HG02938 (cell line): ENCODE measurements around the gene SLC35F3.
"Not testable (repeated sequence)": the region's sequence is repeated elsewhere in the genome, so short reads cannot be mapped to it uniquely, and the experiment has no call there.

Experiments used
- ATAC-seq: cut with Tn5 transposase; IDR thresholded peaks from one replicate; pipeline ENCODE4 v1.9.1; 2021; ENCODE audit warnings: mild to moderate bottlenecking, moderate library complexity; ENCODE audit not compliant: unreplicated experiment

The SLC35F3 gene

GRCh38 chr1:234136073-234136472 is 231.6 kb downstream of the SLC35F3 start:
- ATAC-seq: no peak

- no peak for ATAC-seq
Measured at GRCh38 chr1:234139966-234140365, 235.5 kb downstream of the SLC35F3 start.

- ATAC-seq: no peak
Measured at GRCh38 chr1:234140388-234140787, 235.9 kb downstream of the SLC35F3 start.

- no peak for ATAC-seq
Measured at GRCh38 chr1:234141006-234141405, 236.5 kb downstream of the SLC35F3 start.

GRCh38 chr1:234143681-234144080 is 239.2 kb downstream of the SLC35F3 start:
- ATAC-seq: no peak

- no peak for ATAC-seq
Measured at GRCh38 chr1:234144901-234145300, 240.4 kb downstream of the SLC35F3 start.

- no peak for ATAC-seq
Measured at GRCh38 chr1:234148350-234148749, 243.9 kb downstream of the SLC35F3 start.

GRCh38 chr1:234148816-234149215 is 244.3 kb downstream of the SLC35F3 start:
- no peak for ATAC-seq

- ATAC-seq: no peak
Measured at GRCh38 chr1:234149217-234149616, 244.7 kb downstream of the SLC35F3 start.

DNA sequence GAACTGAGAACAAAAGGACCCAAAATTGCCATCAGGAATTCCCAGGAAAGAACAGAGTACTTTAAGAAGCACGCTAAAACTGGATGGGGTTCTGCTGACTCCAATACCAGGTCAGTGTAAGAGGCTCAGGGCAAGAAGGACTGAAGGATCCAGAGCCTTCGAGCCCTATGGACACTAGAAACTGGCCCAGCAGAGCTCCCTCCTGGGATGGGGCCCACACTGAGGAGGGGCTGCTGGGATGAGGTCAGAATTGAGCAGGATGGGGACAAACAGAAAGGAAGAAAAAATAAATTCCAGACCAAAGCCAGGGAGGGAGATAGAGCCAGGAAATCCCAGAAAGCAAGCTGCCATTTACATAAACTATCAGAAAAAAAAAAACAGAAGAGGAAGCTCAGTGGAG is 246.4 kb downstream of the SLC35F3 start:
- no peak for ATAC-seq

GRCh38 chr1:234152344-234152743 is 247.9 kb downstream of the SLC35F3 start:
- ATAC-seq: not testable (repeated sequence)

DNA sequence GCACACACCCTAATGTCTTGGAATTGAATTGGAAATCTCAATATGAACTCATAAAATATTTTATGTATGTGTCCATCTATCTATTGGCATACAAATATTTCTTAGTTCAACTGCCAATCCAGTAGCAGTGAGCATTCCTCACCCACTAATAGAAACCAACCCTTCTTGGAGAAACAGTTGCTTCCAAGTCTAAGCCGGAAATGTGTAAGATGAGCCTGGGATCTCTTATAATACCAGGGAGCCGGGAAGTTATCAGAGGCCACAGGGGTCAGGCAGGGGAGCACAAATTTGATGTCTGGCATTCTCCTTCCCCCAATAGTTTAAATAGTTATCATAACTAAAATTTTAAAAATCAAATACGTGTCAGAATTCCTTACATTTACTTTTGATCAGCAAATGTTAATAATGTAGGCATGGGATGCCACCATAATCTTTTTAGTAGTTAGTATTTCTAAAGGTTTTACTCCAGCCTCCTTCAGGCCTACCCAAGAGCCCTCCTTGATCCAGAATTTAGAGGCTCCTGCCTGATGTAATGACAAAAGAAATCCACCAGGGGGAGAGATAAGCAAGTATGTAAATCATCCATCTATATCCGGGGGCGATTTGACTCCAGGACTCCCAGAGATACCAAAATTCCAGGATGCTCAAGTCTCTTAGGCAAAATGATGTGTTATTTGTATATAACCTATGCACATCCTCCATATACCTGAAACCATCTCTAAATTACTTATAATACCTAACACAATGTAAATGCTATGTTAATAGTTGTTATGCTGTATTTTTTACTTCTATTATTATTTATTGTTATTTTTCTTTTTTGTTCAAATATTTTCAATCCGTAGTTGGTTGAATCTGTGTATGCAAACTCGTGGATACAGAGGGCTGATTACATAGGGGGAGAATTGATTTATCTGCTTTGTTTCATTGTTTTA is 250.1 kb downstream of the SLC35F3 start:
- peak; percentile 75 for ATAC-seq

- no peak for ATAC-seq
Measured at GRCh38 chr1:234162661-234163060, 258.2 kb downstream of the SLC35F3 start.

GRCh38 chr1:234163267-234163919 is 258.9 kb downstream of the SLC35F3 start:
- ATAC-seq: no peak

- ATAC-seq: no peak
Measured at GRCh38 chr1:234164098-234164709, 259.7 kb downstream of the SLC35F3 start.

DNA sequence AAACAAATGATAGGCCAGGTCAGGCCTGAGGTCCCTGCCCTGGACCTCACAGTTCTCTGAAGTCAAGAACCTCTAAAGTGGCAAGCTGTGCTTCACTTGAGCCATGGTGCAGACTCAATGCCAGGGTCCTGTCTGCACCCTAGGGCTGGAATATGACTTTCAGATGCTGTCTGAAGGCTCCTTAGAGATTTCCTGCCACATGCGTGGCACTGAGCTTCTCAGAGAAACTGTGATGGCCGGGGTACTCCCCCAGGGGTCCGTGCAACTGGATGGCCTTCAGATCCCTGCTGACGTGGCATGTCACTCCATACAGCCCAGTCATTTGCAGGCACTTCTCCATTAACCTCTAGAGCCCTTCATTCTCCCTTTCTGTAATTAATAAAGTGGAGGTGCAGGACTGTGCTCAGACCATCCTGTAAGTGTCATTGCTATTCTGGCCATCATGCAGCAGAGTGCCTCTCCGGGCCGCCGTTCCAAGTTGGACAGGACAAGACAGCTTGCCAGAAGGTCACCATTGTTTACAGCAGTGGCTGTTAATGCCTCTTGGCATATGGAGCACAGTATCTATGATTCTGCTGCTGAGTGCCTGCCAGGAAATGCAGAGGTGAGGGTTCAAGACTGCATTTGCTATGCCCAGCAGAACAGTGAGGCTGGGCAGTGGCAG is 263.7 kb downstream of the SLC35F3 start:
- ATAC-seq: no peak

DNA sequence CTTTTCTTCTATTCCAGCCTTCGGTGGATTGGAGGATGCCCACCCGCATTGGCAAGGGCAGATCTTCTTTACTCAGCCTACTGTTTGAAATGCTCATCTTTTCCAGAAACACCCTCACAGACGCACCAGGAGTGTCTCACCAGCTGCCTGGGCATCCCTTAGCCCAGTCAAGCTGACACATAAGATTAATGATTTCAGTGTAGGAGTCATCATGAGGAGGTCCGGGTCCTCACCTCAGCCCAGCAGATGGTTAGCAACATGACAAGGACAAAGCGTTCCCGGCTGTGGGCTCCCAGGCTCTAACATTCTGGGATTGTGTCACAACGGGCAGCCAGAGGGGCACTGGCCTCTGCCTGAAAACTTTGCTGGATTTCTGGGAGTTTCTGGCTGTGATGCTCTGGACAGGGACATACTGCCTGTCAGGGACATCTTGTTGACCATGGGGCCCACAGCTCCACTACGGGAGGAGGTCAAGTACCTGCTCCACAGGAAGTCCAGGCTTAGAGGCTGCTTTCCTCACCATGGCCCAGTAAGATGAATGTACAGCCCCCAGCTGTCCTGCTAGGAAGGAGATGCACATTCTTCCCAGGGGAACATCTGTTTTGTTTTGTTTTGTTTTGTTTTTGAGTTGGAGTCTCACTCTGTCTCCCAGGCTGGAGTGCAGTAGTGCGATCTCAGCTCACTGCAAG is 264.8 kb downstream of the SLC35F3 start:
- no peak for ATAC-seq

- no peak for ATAC-seq
Measured at GRCh38 chr1:234170067-234170466, 265.6 kb downstream of the SLC35F3 start.

DNA sequence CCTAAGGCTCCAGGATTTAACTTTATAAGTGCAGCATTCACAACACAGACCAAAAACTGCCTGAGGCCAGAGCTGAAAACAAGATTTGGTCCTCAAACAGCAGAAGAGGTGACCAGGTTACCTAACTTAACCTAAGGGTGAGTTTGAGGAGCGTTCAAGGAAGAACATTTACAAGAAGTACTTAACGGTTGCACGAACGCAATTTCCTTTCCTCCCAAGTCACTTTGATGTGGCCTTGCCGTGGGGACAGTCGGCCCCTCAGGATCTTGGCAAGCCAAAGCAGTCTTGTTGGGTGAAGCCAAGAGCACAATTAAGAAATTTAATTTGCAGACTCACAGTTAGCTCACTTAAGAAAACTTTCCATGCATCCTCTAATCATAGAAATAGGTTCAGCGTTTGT is 266.1 kb downstream of the SLC35F3 start:
- no peak for ATAC-seq

DNA sequence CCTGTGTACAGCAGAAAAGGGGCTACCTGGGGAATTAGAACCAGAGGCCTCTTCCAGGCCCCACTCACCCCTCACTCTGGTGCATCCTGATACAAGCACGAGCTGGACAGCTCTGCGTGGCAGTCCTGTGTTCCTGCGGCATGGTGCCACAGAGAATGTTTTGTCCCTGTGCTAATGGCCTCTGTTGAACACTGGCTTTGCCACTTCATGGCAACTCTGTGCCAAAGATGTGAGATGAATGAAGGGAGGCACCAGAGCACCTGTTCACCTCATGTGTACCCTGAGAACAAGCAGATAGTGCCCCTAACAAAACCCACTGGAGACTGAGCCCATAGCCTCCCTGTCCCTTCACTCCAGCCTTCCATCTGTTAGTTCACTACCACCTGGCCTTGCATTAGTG is 269.5 kb downstream of the SLC35F3 start:
- ATAC-seq: no peak

GRCh38 chr1:234175363-234175762 is 270.9 kb downstream of the SLC35F3 start:
- ATAC-seq: no peak
